GM18907 (cell line): ENCODE data around the gene MIDN.
"Not testable (repeated sequence)": the region's sequence is repeated elsewhere in the genome, so short reads cannot be mapped to it uniquely, and the experiment has no call there.

Experiments
- ATAC-seq: cut with Tn5 transposase; IDR thresholded peaks from one replicate; pipeline ENCODE4 v1.9.1; 2021; ENCODE audit warnings: mild to moderate bottlenecking, moderate library complexity; ENCODE audit not compliant: unreplicated experiment

MIDN gene

DNA sequence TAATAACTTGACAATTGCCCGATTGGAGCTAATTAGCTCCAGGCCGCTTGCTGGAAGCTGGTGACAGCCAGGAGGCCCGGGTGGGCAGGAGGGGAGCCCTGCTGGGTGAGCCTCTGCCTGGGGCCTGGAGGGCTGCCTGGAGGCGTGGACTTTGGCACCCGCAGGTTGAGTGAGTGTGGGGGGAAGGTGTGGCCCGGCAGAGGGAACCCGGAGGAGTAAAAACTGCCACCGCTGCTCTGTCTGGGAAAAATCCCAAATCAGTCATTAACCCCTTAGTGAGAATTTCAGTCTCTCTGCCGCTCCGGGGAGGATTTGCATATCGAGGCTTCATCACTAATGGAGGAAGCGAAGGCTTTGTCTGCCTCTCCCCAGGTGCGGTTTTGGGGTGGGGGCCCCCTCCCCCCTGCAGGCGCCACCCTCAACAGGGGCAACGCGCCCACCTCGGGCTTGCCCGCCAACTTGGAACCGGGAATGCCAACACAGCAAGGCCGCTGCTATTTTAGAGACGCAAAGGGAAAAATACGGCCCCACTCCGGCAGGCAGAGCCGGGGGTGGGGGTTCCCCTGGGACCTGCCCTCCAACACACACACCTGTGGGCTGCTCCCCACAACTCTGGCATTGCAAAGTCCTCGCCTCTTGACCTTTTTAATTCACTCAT is 43.5 kb downstream of the MIDN start:
- no peak for ATAC-seq

DNA sequence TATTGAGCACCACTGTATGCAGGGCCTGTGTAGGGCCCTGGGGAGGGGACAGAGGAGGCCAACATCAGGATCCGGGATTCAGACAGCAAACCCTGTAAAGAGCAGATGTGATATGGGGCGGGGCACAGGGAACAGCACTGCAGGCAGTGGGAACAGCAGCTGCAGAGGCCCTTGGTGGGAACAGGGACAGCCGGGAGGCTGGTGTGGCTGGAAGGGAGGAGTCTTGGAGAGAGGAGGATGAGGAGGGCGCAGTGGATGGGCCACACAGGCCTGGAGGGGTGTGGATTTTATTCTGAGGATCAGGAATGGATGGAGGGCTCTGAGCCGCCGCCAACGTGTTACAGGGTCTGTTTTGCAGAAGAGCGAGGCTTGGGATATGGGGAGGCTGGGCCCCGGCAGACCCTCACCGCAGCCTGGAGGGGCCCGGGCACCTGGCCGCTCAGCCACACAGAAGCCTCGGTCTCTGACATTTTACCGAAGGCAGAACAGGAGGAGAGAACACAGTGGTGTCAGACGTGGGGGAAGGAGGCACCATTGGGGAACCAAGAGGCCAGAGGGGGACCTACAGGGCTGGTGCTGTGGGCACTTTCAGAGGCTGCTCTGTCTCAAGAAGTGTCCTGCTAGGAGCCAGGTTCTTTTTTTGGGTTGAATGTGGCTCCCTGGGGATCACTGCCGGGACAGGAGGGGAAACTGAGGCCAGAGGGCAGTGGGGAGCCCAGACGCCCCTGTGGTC is 44.2 kb downstream of the MIDN start:
- no peak for ATAC-seq

DNA sequence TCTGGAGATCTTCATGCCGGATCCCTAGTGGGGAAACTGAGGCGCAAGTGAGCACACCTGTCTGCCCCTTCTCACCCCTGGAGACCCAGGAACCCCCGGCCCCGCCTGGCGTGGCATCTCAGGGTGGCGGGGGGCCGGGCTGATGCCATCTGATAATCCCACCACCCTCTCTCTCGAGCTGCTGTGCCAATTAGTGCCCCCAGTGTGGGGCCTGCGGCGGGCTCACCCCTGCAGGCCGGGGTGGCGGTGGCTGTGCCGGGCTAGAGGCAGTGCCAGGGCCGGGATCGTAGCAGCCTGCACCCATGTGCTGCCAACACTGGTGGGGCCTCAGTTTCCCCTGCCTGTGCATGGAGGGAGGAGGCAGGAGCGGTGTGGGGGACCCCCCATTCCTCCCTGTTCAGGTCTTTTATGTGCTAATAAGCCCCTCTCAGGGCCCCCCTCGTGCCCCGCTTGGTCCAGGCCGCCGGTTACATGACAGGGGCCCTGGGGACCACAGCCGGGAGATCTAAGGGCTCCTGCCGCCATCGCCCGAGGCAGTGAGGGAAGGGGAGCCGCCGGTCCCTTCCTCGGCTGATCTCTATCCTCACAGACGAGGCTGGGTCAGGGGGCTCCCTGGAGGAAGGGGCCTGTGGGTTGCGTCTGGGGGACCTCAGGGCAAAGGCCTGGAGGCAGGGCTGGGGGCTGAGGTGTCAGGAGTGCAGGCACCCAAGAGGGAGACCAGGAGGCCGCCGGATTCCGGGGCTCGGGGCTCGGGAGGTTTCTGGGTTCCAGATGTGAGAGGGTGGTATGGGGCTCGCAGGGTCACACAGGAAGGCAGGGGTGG is 45.6 kb downstream of the MIDN start:
- ATAC-seq, result no peak

GRCh38 chr19:1294688-1295087 is 46.3 kb downstream of the MIDN start:
- ATAC-seq, result no peak

GRCh38 chr19:1295169-1296012 is 47.0 kb downstream of the MIDN start:
- no peak for ATAC-seq

GRCh38 chr19:1296078-1296477 is 47.7 kb downstream of the MIDN start:
- no peak for ATAC-seq

GRCh38 chr19:1296575-1297271 is 48.3 kb downstream of the MIDN start:
- no peak for ATAC-seq

DNA sequence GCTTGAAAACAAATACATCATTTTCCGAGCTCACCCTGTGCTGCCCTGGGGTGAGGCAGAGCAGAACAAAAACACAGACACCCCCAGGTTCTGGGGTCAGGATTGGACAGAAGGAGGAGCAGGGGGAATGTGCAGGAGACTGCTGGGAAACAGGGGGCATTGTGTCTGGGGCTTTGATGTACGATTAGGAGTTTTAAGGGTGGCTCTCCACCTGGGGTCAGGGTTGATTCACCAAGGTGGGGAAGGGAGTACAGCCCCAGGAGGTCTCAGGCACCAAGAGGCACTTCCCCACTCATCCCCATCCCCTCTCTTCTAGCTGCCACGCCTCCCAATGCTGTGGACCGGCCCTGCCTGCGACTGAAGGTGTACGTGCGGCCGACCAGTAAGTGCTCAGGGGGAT is 49.9 kb downstream of the MIDN start:
- no peak for ATAC-seq

DNA sequence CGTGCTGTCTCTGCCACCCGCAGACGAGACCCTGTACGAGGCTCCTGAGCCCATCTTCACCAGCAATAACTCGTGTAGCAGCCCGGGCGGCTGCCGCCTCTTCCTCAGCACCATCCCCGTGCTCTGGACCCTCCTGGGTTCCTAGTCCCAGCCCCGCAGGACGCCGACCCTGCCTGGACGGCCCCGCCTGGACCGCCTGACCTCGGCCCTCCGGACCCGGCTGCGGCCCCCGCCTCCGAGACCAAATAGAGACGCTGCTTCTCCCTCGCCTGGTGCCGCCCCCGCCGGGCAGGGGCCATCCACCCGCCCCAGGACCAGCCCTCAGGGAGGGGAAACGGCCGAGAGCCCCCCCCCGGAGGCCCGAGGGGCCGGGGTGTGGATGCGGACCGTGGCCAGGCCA is 51.4 kb downstream of the MIDN start:
- no peak for ATAC-seq

DNA sequence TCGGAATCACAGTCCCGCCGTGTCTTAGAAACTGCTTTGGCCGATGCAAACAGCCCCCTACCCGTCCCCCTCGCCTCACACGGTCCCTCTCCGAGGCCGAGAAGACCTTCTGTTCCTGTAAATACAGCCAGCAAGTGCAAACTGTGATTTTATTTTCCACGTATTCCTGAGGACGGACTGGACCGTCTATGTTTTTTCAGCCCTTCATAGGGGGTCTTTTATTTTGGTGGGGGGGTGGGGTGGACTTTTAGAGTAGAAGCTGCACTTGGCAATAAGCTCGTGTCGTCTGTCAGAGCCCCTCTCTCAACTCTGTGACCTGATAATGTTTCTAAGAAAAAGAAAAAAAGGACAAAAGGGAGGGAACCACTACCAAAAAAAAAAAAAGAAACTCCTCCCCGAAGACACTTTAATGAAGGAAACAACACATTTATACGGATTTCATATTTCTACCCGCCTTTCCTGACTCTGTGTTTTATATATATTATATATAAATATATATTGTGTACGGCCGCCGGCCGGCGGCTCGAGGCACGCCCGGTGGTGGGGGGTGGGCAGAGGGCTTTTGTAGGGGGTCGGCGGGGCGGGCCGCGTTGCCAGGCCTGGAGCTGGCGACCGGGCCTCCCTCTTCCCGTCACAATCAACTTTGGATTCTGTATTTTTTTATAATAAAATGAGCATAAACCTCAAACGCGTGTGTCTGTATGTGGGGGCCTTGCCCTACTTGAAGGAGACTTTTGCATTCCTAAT is 52.5 kb downstream of the MIDN start:
- ATAC-seq, result no peak

GRCh38 chr19:1302533-1303239 is 54.3 kb downstream of the MIDN start:
- ATAC-seq, result no peak

DNA sequence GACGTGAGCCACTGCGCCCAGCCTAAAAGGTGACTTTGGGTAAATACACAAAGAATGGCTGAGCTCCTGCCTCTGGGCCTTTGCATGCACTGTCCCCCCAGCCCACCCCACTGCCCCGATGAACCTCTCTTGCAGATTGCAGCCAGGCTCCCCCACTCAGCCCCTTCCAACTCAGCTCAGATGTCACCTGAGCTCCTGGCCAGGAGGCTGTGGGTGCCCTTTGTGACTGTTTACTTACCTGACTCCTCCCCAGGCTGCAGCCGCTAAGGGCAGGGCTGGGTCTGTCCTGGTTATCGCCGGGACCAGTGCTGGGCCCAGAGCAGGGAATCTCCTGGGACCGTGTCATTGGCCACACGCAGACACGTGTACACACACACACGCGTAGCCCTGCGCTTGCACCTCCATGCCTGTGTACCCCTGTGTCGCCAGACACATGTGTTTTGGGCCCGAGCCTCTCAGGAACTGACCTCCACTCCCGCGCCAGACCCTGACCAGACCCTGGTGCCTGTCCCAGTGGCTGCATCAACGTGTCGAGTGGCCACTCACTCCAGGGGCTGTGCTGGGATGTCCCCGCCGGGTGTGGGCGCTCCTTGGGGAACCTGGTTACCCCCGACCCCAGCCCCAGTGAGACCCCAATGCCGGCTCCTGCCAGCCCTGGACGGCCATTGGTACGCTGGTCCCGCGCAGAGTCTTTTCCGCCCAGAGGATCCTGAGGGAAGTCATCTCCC is 56.0 kb downstream of the MIDN start:
- no peak for ATAC-seq

DNA sequence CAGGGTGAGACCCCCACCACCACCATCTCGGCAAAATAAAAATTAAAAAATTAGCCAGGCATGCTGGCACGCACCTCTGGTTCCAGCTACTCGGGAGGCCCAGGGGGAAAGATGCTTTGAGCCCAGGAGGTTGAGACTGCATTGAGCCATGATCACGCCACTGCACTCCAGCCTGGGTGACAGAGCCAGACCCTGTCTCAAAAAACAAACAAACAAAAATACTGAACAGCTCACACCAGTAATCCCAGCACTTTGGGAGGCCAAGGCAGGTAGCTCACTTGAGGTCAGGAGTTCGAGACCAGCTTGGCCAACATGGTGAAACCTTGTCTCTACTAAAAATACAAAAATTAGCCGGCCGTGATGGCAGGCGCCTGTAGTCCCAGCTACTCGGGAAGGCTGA is 57.0 kb downstream of the MIDN start:
- not testable (repeated sequence) for ATAC-seq

- no peak for ATAC-seq
Measured at GRCh38 chr19:1307320-1307719, 58.9 kb downstream of the MIDN start.

GRCh38 chr19:1307755-1308303 is 59.4 kb downstream of the MIDN start:
- no peak for ATAC-seq

GRCh38 chr19:1308718-1309117 is 60.3 kb downstream of the MIDN start:
- ATAC-seq, result no peak
